Spleen (tissue), 11 donors: ENCODE results near the gene CPOX. TPM values are rescaled to one million over a fixed set of nuclear protein-coding genes. Genes with fewer than 3 reads are reported as not detected.

Experiments
- DNase-seq: peaks from one replicate; pipeline ENCODE4 v3.0.0-alpha.2; 2020
- H3K27ac ChIP-seq, 8 donors: fragments of 200-600 bp; sonication (generic) in 7 of 8; 1 replicate in 4 of 8; 2 replicates in 4 of 8; pipeline versions ENCODE4 v1.5.0 to v1.8.0; 2016 to 2021; ENCODE audit warnings: inconsistent platforms in 4 of 8, mild to moderate bottlenecking in 4 of 8, moderate library complexity in 1 of 8
- H3K27me3 ChIP-seq, 7 donors: fragments of 200-600 bp; sonication (generic) in 6 of 7; replicated peaks in 1 of 7; 1 replicate in 4 of 7; 2 replicates in 3 of 7; pipeline versions ENCODE4 v1.5.0 to v1.8.0; 2016 to 2021; ENCODE audit warnings: inconsistent platforms in 3 of 7, mild to moderate bottlenecking in 1 of 7
- H3K36me3 ChIP-seq, 6 donors: fragments of 200-600 bp; sonication (generic) in 5 of 6; 1 replicate in 4 of 6; 2 replicates in 2 of 6; pipeline versions ENCODE4 v1.5.0 to v1.8.0; 2016 to 2021; ENCODE audit warnings: inconsistent platforms in 2 of 6
- H3K4me1 ChIP-seq, 6 donors: fragments of 200-600 bp; sonication (generic) in 5 of 6; 1 replicate in 3 of 6; 2 replicates in 3 of 6; pipeline versions ENCODE4 v1.5.0 to v1.8.0; 2016 to 2021; ENCODE audit warnings: inconsistent platforms in 3 of 6
- H3K4me3 ChIP-seq, 8 donors: fragments of 200-600 bp; sonication (generic) in 7 of 8; 1 replicate in 4 of 8; 2 replicates in 4 of 8; pipeline versions ENCODE4 v1.5.0 to v1.8.0; 2016 to 2021; ENCODE audit warnings: inconsistent platforms in 4 of 8, mild to moderate bottlenecking in 4 of 8, moderate library complexity in 2 of 8
- H3K9me3 ChIP-seq, 8 donors: fragments of 200-600 bp; sonication (generic) in 7 of 8; 1 replicate in 4 of 8; 2 replicates in 4 of 8; pipeline versions ENCODE4 v1.5.0 to v1.8.0; 2016 to 2021; ENCODE audit warnings: inconsistent platforms in 4 of 8
- CTCF ChIP-seq, 11 experiments: fragments of 200-600 bp in 7 of 11; fragments of 450-650 bp in 4 of 11; sonication (generic) in 4 of 11; IDR thresholded peaks in 8 of 11; conservative IDR thresholded peaks in 3 of 11; 1 replicate in 7 of 11; 2 replicates in 4 of 11; pipeline versions ENCODE4 v1.4.0 to v1.8.0; 2016 to 2021; ENCODE audit warnings: antibody characterized with exemption in 11 of 11, inconsistent platforms in 4 of 11, mild to moderate bottlenecking in 1 of 11
- POLR2A ChIP-seq, 3 donors: fragments of 450-650 bp; IDR thresholded peaks; one replicate each; pipeline ENCODE4 v1.5.1; 2017; ENCODE audit warnings: antibody characterized with exemption in 3 of 3, mild to moderate bottlenecking in 1 of 3
- POLR2AphosphoS5 ChIP-seq, 3 donors: sonication (generic); formaldehyde crosslinking; IDR thresholded peaks; one replicate each; pipeline ENCODE4 v1.5.1; 2017; ENCODE audit warnings: antibody characterized with exemption in 3 of 3
- WGBS, 5 donors: extraction: QIAGEN DNeasy Blood & Tissue Kit in 3 of 5; methylation state at CpG; one replicate each; pipeline versions ENCODE4 v1.1.5 to v1.1.7; 2013 to 2018; 5-methylcytosine and 5-hydroxymethylcytosine counted together
- intact Hi-C: fragments of 100-400 bp; cut with DNase I; formaldehyde crosslinking; loops from one replicate; pipeline ENCODE4 v1.15.0; 2023; ENCODE audit warnings: low total_unique reads
- polyA plus RNA-seq, 3 donors: library from polyadenylated mRNA; stranded (reverse); fragments of 200-250 nt; gene quantifications; one replicate each; pipeline ENCODE4 v1.2.1, GENCODE V29; 2013
- total RNA-seq, 7 donors: library from RNA; depleted of rRNA in 3 of 7; stranded (reverse); fragments of >200 nt in 3 of 7; fragmentation: NEBNext Ultra II Directional in 4 of 7; extraction: Animal tissue kit (Norgen Biotek cat#: 25700) in 4 of 7; gene quantifications; one replicate each; pipeline versions ENCODE4 v1.1.0 to v1.2.1, GENCODE V29; 2016 to 2021
- donor health status: healthy with polysubstance abuse.
- donor health status: DM: no; HTN: no; CAD: no; lungs with moderate emphysema.
- donor health status: DM: no; HTN: no; CAD: no.
- donor health status: Bipolar disorder and iron deficiency.
- donor health status: healthy.
- donor health status: DM: no; HTN: no; CAD: no.
- donor health status: DM: yes; HTN: yes; CAD: no.

Gene CPOX
- total and polyA plus RNA-seq, 10 donors, result 9.8 to 26.0 (median 16.6) TPM

GRCh38 chr3:98557324-98558010 lies 35.9 kb downstream of the CPOX start:
- H3K36me3 ChIP-seq, result no peaks in the 10 kb centered on the region
- peaks cover 0 to 5% (median 0%) of the 10 kb centered on the region in 7 donors for H3K27me3 ChIP-seq
- intact Hi-C loops, result no loop called here
- no peaks in the 10 kb centered on the region for H3K9me3 ChIP-seq
- no peak for DNase-seq
- no peak overlapping the region for H3K4me3 ChIP-seq
- H3K27ac ChIP-seq, result peak overlapping the region in 3 of 8 donors; percentile 55 to 72 (median 70)
- TF ChIP-seq POLR2AphosphoS5 (IDR thresholded peaks at IDR 0.05), result no peak
- peaks cover 0 to 20% (median under 1%) of the 10 kb centered on the region in 6 donors for H3K4me1 ChIP-seq
- WGBS, 5 donors, result 57 to 64% (median 63%) methylated on average over 4 of the region's 4 CpGs

GRCh38 chr3:98556164-98557130 lies 37.0 kb downstream of the CPOX start:
- WGBS, 5 donors, result 46 to 55% (median 50%) methylated on average over 7 of the region's 7 CpGs
- Histone ChIP-seq H3K4me1 (peaks cover 0 to 13% (median 0%) of the 10 kb centered on the region in 6 donors), H3K36me3 (no peaks in the 10 kb centered on the region), H3K4me3 (no peak overlapping the region), H3K27me3 (peaks cover 0 to 5% (median 0%) of the 10 kb centered on the region in 7 donors), H3K27ac (peak overlapping the region in 6 of 8 donors; percentile 6 to 73 (median 62)), H3K9me3 (no peaks in the 10 kb centered on the region)
- intact Hi-C loops, result no loop called here
- TF ChIP-seq POLR2AphosphoS5 (IDR thresholded peaks at IDR 0.05) (no peak), POLR2A (IDR thresholded peaks at IDR 0.05) (no peak), CTCF (IDR thresholded peaks at IDR 0.05 in 8 of 11, conservative IDR thresholded peaks at IDR 0.05 in 3 of 11) (no peak)
- DNase-seq, result no peak

GRCh38 chr3:98555025-98555379 lies 38.4 kb downstream of the CPOX start:
- DNase-seq, result no peak
- H3K4me3 ChIP-seq, result no peak overlapping the region
- intact Hi-C loops, result no loop called here

GRCh38 chr3:98554580-98554979 lies 38.8 kb downstream of the CPOX start:
- Histone ChIP-seq H3K9me3 (no peaks in the 10 kb centered on the region), H3K27me3 (peaks cover 0 to 5% (median 0%) of the 10 kb centered on the region in 7 donors), H3K4me1 (peaks cover 0 to 13% (median 0%) of the 10 kb centered on the region in 6 donors), H3K4me3 (no peak overlapping the region), H3K36me3 (no peaks in the 10 kb centered on the region), H3K27ac (peak overlapping the region in 2 of 8 donors; percentile 34)
- no peak for TF ChIP-seq POLR2AphosphoS5 (IDR thresholded peaks at IDR 0.05)
- TF ChIP-seq POLR2A (IDR thresholded peaks at IDR 0.05), result no peak
- no peak for TF ChIP-seq CTCF (IDR thresholded peaks at IDR 0.05 in 8 of 11, conservative IDR thresholded peaks at IDR 0.05 in 3 of 11)
- no peak for DNase-seq
- intact Hi-C loops, result no loop called here
- 88 to 95% (median 94%) methylated on average over 2 of the region's 2 CpGs for WGBS, 5 donors

More at GRCh38 chr3:98555025-98555379, 38.4 kb downstream of the CPOX start:
- H3K4me1 ChIP-seq, result peaks cover 0 to 13% (median 0%) of the 10 kb centered on the region in 6 donors
- WGBS, 5 donors, result 65 to 91% (median 74%) methylated on average over 4 of the region's 4 CpGs
- no peak for TF ChIP-seq POLR2AphosphoS5 (IDR thresholded peaks at IDR 0.05)
- TF ChIP-seq POLR2A (IDR thresholded peaks at IDR 0.05), result no peak
- no peak for TF ChIP-seq CTCF (IDR thresholded peaks at IDR 0.05 in 8 of 11, conservative IDR thresholded peaks at IDR 0.05 in 3 of 11)
- peak overlapping the region in 3 of 8 donors; percentile 70 to 73 (median 72) for H3K27ac ChIP-seq
- H3K36me3 ChIP-seq, result no peaks in the 10 kb centered on the region
- H3K9me3 ChIP-seq, result no peaks in the 10 kb centered on the region
- peaks cover 0 to 5% (median 0%) of the 10 kb centered on the region in 7 donors for H3K27me3 ChIP-seq
